Omental fat pad (tissue), 4 donors: Measurements from ENCODE around the gene TBC1D22A. TPM values are rescaled to one million over a fixed set of nuclear protein-coding genes. Genes with fewer than 3 reads are reported as not detected.

Source experiments
- ATAC-seq: fragments of 150-250 bp; one replicate; pipeline ENCODE4 v1.9.1; 2016; ENCODE audit warnings: mild to moderate bottlenecking, moderate library complexity; ENCODE audit not compliant: low FRiP score
- DNase-seq: peaks from one replicate; pipeline ENCODE4 v3.0.0-alpha.2; 2019; ENCODE audit warnings: low spot score
- total RNA-seq, 4 donors: library from RNA; depleted of rRNA; stranded (reverse); fragments of >200 nt; gene quantifications; one replicate each; pipeline ENCODE4 v1.1.0, GENCODE V29; 2016
- TF ChIP-seq, protein P1 (sequence below), 3 donors: fragments of 450-650 bp; IDR thresholded peaks; one replicate each; pipeline ENCODE4 v1.5.1; 2016 to 2017; ENCODE audit warnings: antibody characterized with exemption in 3 of 3, mild to moderate bottlenecking in 3 of 3, moderate library complexity in 2 of 3

TBC1D22A gene
- total RNA-seq, 4 donors from 2014 or later, result 21.3 to 31.2 (median 24.5) TPM

DNA sequence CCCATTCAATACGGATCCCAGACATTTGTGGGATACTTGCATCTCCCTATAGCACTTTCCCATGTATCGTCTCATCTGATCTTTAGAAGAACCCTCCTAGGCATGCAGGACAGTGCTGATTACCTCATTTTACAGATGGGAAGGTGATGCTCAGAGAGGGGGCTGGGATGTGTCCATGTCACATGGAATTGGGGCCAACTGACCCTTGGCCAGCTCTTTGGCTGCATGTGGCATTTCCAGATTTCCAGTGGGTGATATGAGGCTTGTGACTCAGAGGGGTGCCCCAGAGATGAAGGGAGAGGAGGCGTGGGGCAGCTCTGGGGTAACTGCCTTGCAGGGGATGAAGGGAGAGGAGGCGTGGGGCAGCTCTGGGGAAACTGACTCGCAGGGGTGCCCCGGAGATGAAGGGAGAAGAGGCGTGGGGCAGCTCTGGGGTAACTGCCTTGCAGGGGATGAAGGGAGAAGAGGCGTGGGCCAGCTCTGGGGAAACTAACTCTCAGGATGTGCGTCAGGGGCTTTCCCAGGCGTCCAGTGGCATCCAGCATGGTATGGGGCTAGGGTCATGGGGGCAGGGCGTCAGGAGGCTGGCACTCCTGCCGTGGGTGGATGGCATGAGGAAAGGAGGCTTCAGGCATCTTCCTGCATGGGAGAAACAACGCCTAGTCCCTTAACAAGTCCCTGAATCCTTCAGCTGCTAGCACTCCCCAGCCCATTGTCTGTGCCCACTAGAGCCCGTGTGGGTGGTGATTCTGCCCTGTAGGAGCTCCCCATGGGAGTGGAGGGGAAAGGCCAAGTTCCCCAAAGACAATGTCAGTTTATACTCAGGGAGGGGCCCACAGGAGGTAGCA lies 12.5 kb upstream of the TBC1D22A start:
- DNase-seq (no peak), ATAC-seq (no peak)
- TF ChIP-seq, protein P1, sequence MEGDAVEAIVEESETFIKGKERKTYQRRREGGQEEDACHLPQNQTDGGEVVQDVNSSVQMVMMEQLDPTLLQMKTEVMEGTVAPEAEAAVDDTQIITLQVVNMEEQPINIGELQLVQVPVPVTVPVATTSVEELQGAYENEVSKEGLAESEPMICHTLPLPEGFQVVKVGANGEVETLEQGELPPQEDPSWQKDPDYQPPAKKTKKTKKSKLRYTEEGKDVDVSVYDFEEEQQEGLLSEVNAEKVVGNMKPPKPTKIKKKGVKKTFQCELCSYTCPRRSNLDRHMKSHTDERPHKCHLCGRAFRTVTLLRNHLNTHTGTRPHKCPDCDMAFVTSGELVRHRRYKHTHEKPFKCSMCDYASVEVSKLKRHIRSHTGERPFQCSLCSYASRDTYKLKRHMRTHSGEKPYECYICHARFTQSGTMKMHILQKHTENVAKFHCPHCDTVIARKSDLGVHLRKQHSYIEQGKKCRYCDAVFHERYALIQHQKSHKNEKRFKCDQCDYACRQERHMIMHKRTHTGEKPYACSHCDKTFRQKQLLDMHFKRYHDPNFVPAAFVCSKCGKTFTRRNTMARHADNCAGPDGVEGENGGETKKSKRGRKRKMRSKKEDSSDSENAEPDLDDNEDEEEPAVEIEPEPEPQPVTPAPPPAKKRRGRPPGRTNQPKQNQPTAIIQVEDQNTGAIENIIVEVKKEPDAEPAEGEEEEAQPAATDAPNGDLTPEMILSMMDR (IDR thresholded peaks at IDR 0.05), result no peak

DNA sequence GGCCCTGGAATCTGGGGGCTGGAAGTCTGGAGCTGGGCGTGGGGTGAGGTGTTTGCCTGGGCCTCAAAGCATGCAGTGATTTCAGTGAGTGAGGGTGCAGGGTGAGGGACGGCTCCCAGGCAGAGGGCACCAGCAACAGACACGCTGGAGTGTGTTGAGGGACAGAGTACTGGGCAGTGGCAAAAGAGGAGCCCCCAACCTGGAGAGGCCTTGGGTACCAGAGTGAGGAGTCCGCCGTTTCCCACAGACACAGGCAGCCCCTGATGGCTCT lies 12.0 kb upstream of the TBC1D22A start:
- DNase-seq (no peak), ATAC-seq (no peak)
- TF ChIP-seq, protein P1 (IDR thresholded peaks at IDR 0.05), result no peak

DNA sequence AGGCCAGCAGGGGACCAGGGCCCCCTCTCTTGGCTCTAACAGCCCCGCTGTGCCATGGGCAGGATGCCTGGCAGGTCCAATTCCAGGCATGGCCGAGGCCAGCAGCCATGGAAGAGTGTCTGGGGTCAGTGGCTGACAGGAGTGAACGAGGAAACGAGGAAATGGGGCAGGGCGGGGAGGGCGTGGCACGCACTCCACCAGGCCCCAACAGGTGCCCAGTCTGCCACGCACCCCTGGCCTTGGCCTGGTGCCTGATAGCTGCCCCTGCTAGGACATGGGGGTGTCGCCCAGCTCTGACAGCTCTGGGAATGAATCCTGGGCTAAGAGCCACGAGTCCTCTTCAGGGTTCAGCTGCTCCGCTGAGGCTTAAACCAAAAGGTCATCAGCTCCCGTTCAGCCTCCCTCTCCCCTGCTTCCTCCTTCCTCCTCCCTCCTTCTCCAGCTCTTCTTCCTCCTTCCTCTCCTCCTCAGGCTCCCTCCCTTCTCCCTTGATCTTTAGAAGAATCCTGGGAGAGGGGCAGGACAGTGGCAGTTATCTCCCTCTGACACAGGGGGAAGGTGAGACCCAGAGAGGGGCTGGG lies 11.5 kb upstream of the TBC1D22A start:
- no peak for ATAC-seq
- no peak for DNase-seq
- TF ChIP-seq, protein P1 (IDR thresholded peaks at IDR 0.05), result no peak

DNA sequence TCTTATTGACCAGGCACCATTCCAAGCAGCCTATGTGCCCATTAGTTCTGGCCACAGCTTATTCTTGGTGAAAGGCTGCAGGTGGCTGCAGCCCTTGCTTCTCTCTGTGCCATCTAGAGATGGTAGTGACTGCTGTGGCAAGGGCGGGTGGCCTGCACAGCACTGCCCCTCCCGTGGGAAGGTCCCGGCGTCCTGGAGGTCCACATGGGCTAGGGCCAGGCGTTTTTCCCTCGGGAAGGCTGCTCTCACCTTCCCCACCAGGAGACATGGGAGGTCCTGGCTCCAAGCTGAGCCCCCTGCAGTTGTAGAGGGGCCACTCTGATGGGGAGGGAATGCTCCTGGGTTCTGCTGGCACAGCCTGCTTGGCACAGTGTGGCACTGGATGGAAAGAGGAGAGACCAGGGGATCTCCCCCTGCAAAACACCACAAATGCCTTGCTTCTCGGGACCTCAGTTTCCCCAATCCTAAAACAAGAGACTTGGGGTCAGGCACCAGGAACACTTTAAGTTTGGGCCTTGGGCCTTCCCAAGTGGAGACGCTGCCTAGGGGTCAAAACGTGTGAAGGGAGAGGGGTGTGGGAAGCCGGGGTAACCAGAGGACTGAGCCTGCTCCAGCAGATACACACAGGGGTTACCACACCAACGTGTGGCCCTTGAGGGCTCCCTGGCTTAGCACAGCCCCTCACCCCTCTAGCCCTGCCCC lies 10.0 kb upstream of the TBC1D22A start:
- TF ChIP-seq, protein P1 (IDR thresholded peaks at IDR 0.05), result no peak
- no peak for ATAC-seq

DNA sequence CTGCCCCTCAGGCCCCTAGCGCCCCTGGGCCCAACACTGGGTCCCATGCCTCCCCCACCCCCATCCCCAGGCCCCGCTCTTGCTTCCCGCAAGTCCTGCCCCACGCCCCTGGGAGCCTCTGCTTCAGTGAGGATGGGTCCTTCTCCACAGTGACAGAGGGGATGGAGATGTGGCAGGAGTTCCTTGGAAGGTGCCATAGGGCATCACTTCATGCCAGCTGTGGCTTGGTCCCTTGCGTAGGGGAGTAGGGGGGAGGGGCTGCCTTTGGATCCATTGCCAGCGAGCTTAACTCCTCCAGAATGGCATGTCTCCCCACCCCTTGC lies 9.5 kb upstream of the TBC1D22A start:
- TF ChIP-seq, protein P1 (IDR thresholded peaks at IDR 0.05), result no peak
- DNase-seq (no peak), ATAC-seq (no peak)

More for the DNA sequence above, 10.0 kb upstream of the TBC1D22A start:
- no peak for DNase-seq

DNA sequence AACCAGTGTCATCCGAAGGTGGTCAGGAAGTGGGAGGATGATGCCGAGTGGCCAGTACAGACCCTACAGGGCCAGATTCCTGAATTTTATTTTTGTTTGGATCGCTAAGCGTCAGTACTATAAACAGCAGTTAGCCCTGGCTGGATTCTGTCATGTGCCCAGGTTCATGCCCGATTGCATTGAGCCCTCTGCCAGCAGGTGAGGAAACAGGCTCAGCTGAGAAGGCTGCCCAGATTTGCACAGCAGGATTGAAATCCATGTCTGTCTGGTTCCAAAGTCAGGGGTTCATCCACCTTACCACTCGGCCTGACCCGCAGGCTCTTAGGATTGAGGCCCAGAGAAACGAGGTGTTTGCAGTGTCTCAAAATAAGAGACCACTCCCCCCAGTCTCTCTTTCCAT lies 9.1 kb upstream of the TBC1D22A start:
- TF ChIP-seq, protein P1 (IDR thresholded peaks at IDR 0.05), result no peak
- ATAC-seq (no peak), DNase-seq (no peak)
